PC-9 (cell line): ENCODE measurements around the gene NAALAD2.

Experiments used
- CTCF ChIP-seq: fragments of 200-600 bp; sonication (generic); conservative IDR thresholded peaks from 2 replicates; pipeline ENCODE4 v1.6.1; 2017; ENCODE audit warnings: mixed run types, antibody characterized with exemption, mild to moderate bottlenecking, moderate library complexity
- EZH2 ChIP-seq: fragments of 200-600 bp; sonication (generic); IDR thresholded peaks from 2 replicates; pipeline ENCODE4 v1.8.0; 2017; ENCODE audit warnings: antibody characterized with exemption, low read depth

GRCh38 chr11:90204832-90205646 lies 70.6 kb downstream of the NAALAD2 start:
- TF ChIP-seq CTCF (peak; percentile 96), EZH2 (no peak)
